Endothelial cell of umbilical vein (primary cell): ENCODE data around the gene CYP1A2. TPM values are rescaled to one million over a fixed set of nuclear protein-coding genes. Genes with fewer than 3 reads are reported as not detected.

Experiments
- BruUV-seq: library from RNA; stranded (reverse); fragments of 400-500 nt; replicated peaks from 2 replicates; lab custom pipeline; 2021; lab: Mats Ljungman, UMichigan
- CTCF ChIA-PET: fragments of 300-600, 350-600 bp; sonication (Branson Sonifier 250); formaldehyde crosslinking; loops from one replicate; lab custom pipeline; 2021; ENCODE audit warnings: antibody characterized with exemption, inconsistent platforms; lab: Charles Lee
- POLR2A ChIA-PET: fragments of 300-600, 350-600 bp; sonication (Branson Sonifier 250); formaldehyde crosslinking; loops from one replicate; lab custom pipeline; 2021; ENCODE audit warnings: antibody characterized with exemption, inconsistent platforms; lab: Charles Lee
- DNase-seq: peaks from one replicate; pipeline ENCODE4 v3.0.0-alpha.2; 2011; ENCODE audit warnings: low read depth, low spot score
- FAIRE-seq: peaks from 2 replicates; lab custom pipeline; 2011; peaks lifted over from hg19 to GRCh38; lab: Jason Lieb, UNC
- H2AFZ ChIP-seq: 2 replicates; pipeline ENCODE4 v1.6.0; 2012; ENCODE audit warnings: low read depth, low read length, control low read depth, inconsistent platforms
- H3K27ac ChIP-seq: 2 replicates; pipeline ENCODE4 v1.5.1; 2011; ENCODE audit warnings: low read depth, mild to moderate bottlenecking, control low read depth, low read length, moderate library complexity; ENCODE audit not compliant: insufficient read depth
- H3K27me3 ChIP-seq, 2 experiments: 2 replicates each; pipeline versions ENCODE4 v1.6.0 to v1.6.1; 2011; ENCODE audit warnings: low read length in 2 of 2, mixed read lengths in 1 of 2; ENCODE audit not compliant: control insufficient read depth in 2 of 2, insufficient read depth in 2 of 2
- H3K36me3 ChIP-seq, 2 experiments: 2 replicates in 1 of 2; 3 replicates in 1 of 2; pipeline ENCODE4 v1.5.1; 2011; ENCODE audit warnings: low read length in 2 of 2, mild to moderate bottlenecking in 1 of 2, moderate library complexity in 1 of 2; ENCODE audit not compliant: control insufficient read depth in 2 of 2, insufficient read depth in 2 of 2; ENCODE audit errors: extremely low read depth in 1 of 2
- H3K4me1 ChIP-seq: 3 replicates; pipeline ENCODE4 v1.5.1; 2011; ENCODE audit warnings: mild to moderate bottlenecking, low read length; ENCODE audit not compliant: control insufficient read depth, insufficient read depth; ENCODE audit errors: extremely low read depth
- H3K4me2 ChIP-seq: 2 replicates; pipeline ENCODE4 v1.6.1; 2011; ENCODE audit warnings: low read length, control low read depth, mixed read lengths; ENCODE audit not compliant: insufficient read depth
- H3K4me3 ChIP-seq, 3 experiments: fragments of 200-600 bp in 1 of 3; sonication (generic), shearing (Covaris generic) in 1 of 3; replicated peaks in 1 of 3; 2 replicates each; pipeline ENCODE4 v1.5.1; 2011 to 2016; ENCODE audit warnings: control low read depth in 3 of 3, low read length in 3 of 3, mild to moderate bottlenecking in 2 of 3, inconsistent platforms in 1 of 3, low read depth in 1 of 3, moderate library complexity in 1 of 3; ENCODE audit not compliant: insufficient read depth in 1 of 3
- H3K79me2 ChIP-seq: 2 replicates; pipeline ENCODE4 v1.6.0; 2012; ENCODE audit warnings: low read length, inconsistent platforms; ENCODE audit not compliant: control insufficient read depth, insufficient read depth
- H3K9ac ChIP-seq: replicated peaks from 2 replicates; pipeline ENCODE3; 2011; ENCODE audit warnings: low read length, control low read depth; ENCODE audit not compliant: insufficient read depth; ENCODE audit errors: extremely low read depth
- H3K9me1 ChIP-seq: replicated peaks from 3 replicates; pipeline ENCODE4 v1.6.0; 2011; ENCODE audit warnings: mild to moderate bottlenecking, low read length; ENCODE audit not compliant: control insufficient read depth, insufficient read depth; ENCODE audit errors: extremely low read depth
- H3K9me3 ChIP-seq: replicated peaks from 2 replicates; pipeline ENCODE4 v1.5.1; 2012; ENCODE audit warnings: low read length, inconsistent platforms; ENCODE audit not compliant: control insufficient read depth, insufficient read depth
- H4K20me1 ChIP-seq: replicated peaks from 2 replicates; pipeline ENCODE3; 2011; ENCODE audit warnings: mild to moderate bottlenecking, low read length; ENCODE audit not compliant: control insufficient read depth, insufficient read depth; ENCODE audit errors: extremely low read depth
- EZH2 ChIP-seq: IDR thresholded peaks from 2 replicates; pipeline ENCODE4 v1.6.1; 2012; ENCODE audit warnings: borderline replicate concordance, low read depth, mild to moderate bottlenecking, moderate library complexity, low read length, inconsistent platforms; ENCODE audit not compliant: severe bottlenecking
- FOS ChIP-seq: IDR thresholded peaks from 2 replicates; pipeline ENCODE4 v1.6.1; 2011; ENCODE audit warnings: mild to moderate bottlenecking, low read length, moderate library complexity, borderline replicate concordance; ENCODE audit not compliant: insufficient read depth
- GATA2 ChIP-seq: IDR thresholded peaks from 2 replicates; pipeline ENCODE4 v1.7.0; 2011; ENCODE audit warnings: low read depth, mild to moderate bottlenecking, moderate library complexity, mixed read lengths, low read length; ENCODE audit not compliant: insufficient read length, insufficient read depth
- JUN ChIP-seq: IDR thresholded peaks from 2 replicates; pipeline ENCODE4 v1.6.1; 2011; ENCODE audit warnings: borderline replicate concordance, low read depth; ENCODE audit not compliant: insufficient read length, insufficient read depth
- MYC ChIP-seq: IDR thresholded peaks from one replicate; pipeline ENCODE4 v1.6.1; 2011; ENCODE audit warnings: mild to moderate bottlenecking, low read depth, low read length
- POLR2A ChIP-seq: IDR thresholded peaks from 2 replicates; pipeline ENCODE4 v1.6.1; 2012; ENCODE audit warnings: low read depth, mild to moderate bottlenecking, control low read depth, low read length
- POLR2AphosphoS5 ChIP-seq: IDR thresholded peaks from 2 replicates; pipeline ENCODE4 v1.6.1; 2012; ENCODE audit warnings: low read depth, mild to moderate bottlenecking, control low read depth, low read length, moderate library complexity; ENCODE audit not compliant: insufficient read depth
- dilution Hi-C: fragments of 300-500 bp; cut with MboI; formaldehyde crosslinking; loops from one replicate; pipeline ENCODE4 v1.15.0; 2019; ENCODE audit warnings: low sequenced_read_pairs; ENCODE audit not compliant: extremely low pct_ligation_motif_present
- intact Hi-C: fragments of 100-400 bp; cut with micrococcal nuclease; formaldehyde crosslinking; loops from one replicate; pipeline ENCODE4 v1.10.0; 2022
- polyA plus RNA-seq, 4 experiments: library from polyadenylated mRNA; depleted of rRNA in 3 of 4; stranded (reverse) in 3 of 4; unstranded in 1 of 4; fragments of >200 nt; gene quantifications; 2 replicates each; pipeline versions ENCODE4 v1.2.1 to v1.2.3, GENCODE V29; 2011 to 2012; ENCODE audit warnings: missing spikeins in 1 of 4
- total RNA-seq: library from RNA; stranded (reverse); gene quantifications from 2 replicates; pipeline ENCODE4 v1.2.3, GENCODE V29; 2021
- TF ChIP-seq, protein P1 (sequence below): IDR thresholded peaks from 2 replicates; pipeline ENCODE4 v1.6.1; 2011; ENCODE audit not compliant: insufficient read depth, insufficient read length
- TF ChIP-seq, protein P2 (sequence below), 2 donors: IDR thresholded peaks; 1 replicate in 1 of 2; 2 replicates in 1 of 2; pipeline ENCODE4 v1.5.1; 2011; ENCODE audit warnings: low read length in 2 of 2, mild to moderate bottlenecking in 2 of 2, moderate library complexity in 2 of 2, control low read depth in 1 of 2, inconsistent platforms in 1 of 2, low read depth in 1 of 2; ENCODE audit not compliant: insufficient read depth in 1 of 2; ENCODE audit errors: extremely low read depth in 1 of 2

The CYP1A2 gene
- total and polyA plus RNA-seq, 2 donors (not counting 3 experiments of a cell fraction or from before 2014, with no cell fraction given): not detected

DNA sequence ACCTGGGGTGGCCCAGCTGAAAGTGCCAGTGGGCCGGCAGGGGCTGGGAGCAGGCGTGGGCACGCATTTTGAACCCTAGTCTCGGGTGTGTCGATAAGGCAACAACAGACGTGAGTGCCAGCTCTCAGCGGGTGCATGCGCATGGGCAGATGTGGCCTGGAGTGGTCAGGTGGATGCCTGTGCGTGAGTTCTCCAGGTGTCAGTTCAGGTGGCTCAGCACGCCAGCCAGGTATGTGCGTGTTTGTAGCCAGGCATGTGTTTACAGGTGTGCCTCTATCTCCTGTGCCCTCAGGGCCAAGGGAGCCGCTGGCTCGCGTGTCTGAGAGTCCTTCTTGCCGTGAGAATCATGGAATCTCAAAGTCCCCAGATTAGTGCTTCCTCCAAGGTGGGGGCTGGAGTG lies 14.8 kb downstream of the CYP1A2 start:
- Histone ChIP-seq H3K4me1 (peaks cover 9% of the 10 kb centered on the region), H3K4me2 (no peak overlapping the region), H2AFZ (no peak overlapping the region), H3K79me2 (no peaks in the 10 kb centered on the region), H4K20me1 (no peaks in the 10 kb centered on the region), H3K9me3 (no peaks in the 10 kb centered on the region), H3K36me3 (no peaks in the 10 kb centered on the region), H3K27me3 (no peaks in the 10 kb centered on the region), H3K4me3 (no peak overlapping the region), H3K9me1 (no peaks in the 10 kb centered on the region), H3K9ac (no peak overlapping the region), H3K27ac (no peak overlapping the region)
- FAIRE-seq: no peak
- no peak for TF ChIP-seq EZH2
- TF ChIP-seq GATA2: no peak
- no peak for TF ChIP-seq FOS
- TF ChIP-seq POLR2A: no peak
- TF ChIP-seq, protein P1, sequence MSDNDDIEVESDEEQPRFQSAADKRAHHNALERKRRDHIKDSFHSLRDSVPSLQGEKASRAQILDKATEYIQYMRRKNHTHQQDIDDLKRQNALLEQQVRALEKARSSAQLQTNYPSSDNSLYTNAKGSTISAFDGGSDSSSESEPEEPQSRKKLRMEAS: no peak
- TF ChIP-seq, protein P2, sequence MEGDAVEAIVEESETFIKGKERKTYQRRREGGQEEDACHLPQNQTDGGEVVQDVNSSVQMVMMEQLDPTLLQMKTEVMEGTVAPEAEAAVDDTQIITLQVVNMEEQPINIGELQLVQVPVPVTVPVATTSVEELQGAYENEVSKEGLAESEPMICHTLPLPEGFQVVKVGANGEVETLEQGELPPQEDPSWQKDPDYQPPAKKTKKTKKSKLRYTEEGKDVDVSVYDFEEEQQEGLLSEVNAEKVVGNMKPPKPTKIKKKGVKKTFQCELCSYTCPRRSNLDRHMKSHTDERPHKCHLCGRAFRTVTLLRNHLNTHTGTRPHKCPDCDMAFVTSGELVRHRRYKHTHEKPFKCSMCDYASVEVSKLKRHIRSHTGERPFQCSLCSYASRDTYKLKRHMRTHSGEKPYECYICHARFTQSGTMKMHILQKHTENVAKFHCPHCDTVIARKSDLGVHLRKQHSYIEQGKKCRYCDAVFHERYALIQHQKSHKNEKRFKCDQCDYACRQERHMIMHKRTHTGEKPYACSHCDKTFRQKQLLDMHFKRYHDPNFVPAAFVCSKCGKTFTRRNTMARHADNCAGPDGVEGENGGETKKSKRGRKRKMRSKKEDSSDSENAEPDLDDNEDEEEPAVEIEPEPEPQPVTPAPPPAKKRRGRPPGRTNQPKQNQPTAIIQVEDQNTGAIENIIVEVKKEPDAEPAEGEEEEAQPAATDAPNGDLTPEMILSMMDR (IDR thresholded peaks at IDR 0.05; ENCODE audit: extremely low read depth in 1 of 2, insufficient read depth in 1 of 2, low read depth in 1 of 2, low read length in 2 of 2): no peak
- TF ChIP-seq MYC: no peak
- TF ChIP-seq POLR2AphosphoS5: no peak
- no peak for TF ChIP-seq JUN
- BruUV-seq: no TSS peak
- CTCF ChIA-PET: interaction anchor here (0.7 to 2.8 kb wide), 6 partner anchors 8 to 379 kb away, joined by 3 to 20 read pairs (median 4); no protein-coding TSS in a partner anchor
- POLR2A ChIA-PET: no interaction called here
- intact Hi-C loops: loop anchor here (10.0 kb wide), 1 partner anchor 219 kb away; the partner anchor contains the start of gene ARID3B
- dilution Hi-C loops: loop anchor here (25.0 kb wide), 1 partner anchor 126 kb away; no protein-coding TSS in a partner anchor
- DNase-seq: no peak
